GM12892 (cell line): ENCODE data around the gene ELP2.

Source experiments
- POLR2A ChIP-seq: IDR thresholded peaks from 2 replicates; pipeline ENCODE4 v1.6.1; 2011; ENCODE audit warnings: low read depth, low read length, control low read depth
- POLR2AphosphoS5 ChIP-seq: IDR thresholded peaks from 2 replicates; pipeline ENCODE4 v1.6.1; 2011; ENCODE audit warnings: low read depth, low read length, control low read depth
- TAF1 ChIP-seq: IDR thresholded peaks from 2 replicates; pipeline ENCODE4 v1.6.1; 2011; ENCODE audit warnings: low read depth, mild to moderate bottlenecking, control low read depth, low read length, borderline replicate concordance

DNA sequence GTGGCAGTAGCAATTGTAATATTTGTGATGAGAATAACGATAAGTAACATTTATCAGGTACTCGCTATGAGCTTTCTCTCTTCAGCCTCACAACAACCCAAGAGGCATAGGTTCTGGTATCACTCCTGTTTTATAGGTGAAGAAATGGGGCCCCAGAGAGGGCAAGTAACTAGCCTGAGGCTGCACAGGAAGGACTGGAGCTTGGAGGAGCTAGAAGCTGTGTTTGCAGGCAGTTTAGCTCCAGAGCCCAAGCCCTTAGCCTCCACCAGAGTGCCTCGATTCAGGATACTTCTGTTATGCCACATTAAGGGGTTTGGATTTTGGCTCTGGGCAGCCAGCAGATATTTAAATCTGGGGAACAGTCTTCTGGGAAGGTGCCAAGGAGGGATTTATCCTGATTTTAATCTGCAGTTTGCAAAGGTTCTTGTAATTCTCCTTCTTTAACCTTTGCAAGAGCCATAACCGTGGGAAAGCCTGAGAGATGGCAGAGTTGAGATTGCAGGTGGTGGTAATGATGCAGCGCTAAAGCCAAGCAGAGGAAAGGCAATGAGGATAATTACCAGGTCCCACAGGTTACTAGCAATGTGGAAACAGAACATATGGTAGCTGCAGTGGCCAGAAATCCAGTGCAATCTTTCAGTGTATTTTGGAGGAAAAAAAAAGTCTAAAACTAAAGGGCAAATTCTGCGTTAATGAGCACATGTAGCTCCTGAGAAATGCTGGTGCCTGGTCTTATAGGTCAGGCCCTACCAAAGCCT is 66.7 kb downstream of the ELP2 start:
- TF ChIP-seq POLR2A = no peak
- no peak for TF ChIP-seq POLR2AphosphoS5
- TF ChIP-seq TAF1 = no peak
